GM10266 (cell line): ENCODE results near the gene TRPM3.

Experiments used
- DNase-seq: peaks from one replicate; pipeline ENCODE4 v3.0.0; 2012; ENCODE audit errors: extremely low spot score
- TF ChIP-seq, protein P1 (sequence below): IDR thresholded peaks from 2 replicates; pipeline ENCODE4 v1.5.1; 2012; ENCODE audit warnings: mild to moderate bottlenecking, low read depth; ENCODE audit not compliant: control insufficient read depth, insufficient read depth; ENCODE audit errors: missing control alignments

The TRPM3 gene

DNA sequence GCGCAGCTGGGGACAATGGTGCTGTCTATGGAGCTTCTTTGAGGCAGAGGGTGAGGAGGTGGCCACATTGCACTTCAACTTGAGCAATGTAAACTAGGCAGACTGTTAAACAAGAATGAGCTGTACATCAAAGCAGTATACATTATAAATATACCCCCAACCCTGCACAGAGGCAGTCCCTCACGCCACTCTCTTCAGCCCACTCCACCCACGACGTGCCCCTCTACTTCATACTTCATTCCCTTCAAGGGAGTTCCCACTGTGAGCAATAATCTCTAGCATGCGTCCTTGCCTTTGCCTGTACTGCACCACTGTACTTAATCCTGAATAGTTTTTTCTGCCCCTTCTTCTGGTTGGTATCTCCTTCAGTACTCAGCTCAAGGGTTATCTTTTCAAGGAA, 14.4 kb downstream of the TRPM3 start:
- DNase-seq, result no peak
- TF ChIP-seq, protein P1, sequence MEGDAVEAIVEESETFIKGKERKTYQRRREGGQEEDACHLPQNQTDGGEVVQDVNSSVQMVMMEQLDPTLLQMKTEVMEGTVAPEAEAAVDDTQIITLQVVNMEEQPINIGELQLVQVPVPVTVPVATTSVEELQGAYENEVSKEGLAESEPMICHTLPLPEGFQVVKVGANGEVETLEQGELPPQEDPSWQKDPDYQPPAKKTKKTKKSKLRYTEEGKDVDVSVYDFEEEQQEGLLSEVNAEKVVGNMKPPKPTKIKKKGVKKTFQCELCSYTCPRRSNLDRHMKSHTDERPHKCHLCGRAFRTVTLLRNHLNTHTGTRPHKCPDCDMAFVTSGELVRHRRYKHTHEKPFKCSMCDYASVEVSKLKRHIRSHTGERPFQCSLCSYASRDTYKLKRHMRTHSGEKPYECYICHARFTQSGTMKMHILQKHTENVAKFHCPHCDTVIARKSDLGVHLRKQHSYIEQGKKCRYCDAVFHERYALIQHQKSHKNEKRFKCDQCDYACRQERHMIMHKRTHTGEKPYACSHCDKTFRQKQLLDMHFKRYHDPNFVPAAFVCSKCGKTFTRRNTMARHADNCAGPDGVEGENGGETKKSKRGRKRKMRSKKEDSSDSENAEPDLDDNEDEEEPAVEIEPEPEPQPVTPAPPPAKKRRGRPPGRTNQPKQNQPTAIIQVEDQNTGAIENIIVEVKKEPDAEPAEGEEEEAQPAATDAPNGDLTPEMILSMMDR, result no peak

DNA sequence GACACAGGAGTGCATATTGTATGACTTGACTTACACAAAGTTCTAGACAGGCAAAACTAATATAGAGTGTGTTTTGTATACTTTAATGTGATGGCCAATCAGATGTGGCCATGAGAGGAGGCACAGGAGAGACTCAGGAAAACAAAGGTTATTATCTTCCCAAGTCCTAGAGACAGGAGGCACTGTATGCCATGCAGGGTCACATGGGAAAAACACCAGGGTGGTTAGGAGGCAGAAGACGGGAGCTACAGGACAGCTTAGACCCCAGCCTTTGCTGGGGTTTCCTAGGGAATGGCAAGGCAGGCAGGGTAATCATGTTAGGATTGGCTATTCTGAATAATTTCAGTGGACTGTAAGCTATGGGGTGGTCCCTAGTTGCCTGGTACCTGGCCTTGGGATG, 16.2 kb downstream of the TRPM3 start:
- TF ChIP-seq, protein P1, result no peak

DNA sequence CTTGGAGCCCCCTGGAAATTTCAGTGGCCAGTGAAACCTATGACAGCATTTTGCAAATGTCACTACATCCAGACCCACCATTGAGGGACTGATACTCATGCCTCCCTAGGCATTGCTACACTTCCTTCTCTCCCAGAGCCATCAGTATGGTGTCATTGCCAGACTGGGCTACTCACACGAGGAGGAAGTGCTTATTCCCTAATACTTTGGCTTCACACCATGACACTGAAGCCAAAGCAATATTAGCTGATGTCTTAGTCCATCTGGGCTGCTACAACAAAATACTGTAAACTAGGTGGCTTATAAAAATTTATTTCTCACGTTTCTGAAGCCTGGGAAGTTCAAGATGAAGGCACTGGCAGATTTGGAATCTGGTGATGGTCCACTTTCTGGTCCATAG, 22.6 kb downstream of the TRPM3 start:
- TF ChIP-seq, protein P1, result no peak
- DNase-seq, result no peak

More for the DNA sequence above, 16.2 kb downstream of the TRPM3 start:
- no peak for DNase-seq

DNA sequence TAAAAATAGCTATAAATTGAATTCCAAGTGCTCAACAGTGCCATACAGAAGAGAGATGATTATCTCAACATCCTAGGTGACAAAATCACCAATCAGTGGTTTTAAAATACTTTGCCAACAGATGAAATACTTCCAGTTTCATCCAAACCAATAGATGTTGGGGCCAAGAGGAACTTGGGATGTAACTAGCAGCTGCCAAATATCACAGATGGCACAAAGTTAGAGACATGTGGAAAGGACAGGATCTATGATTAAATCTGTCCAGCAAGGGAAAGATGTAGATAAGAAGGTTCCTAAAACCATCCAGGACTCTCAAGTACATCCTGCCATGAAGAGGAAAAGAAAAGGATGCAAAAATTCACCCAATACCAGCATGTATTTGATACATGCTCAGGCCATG, 23.8 kb downstream of the TRPM3 start:
- TF ChIP-seq, protein P1, result no peak
- no peak for DNase-seq

DNA sequence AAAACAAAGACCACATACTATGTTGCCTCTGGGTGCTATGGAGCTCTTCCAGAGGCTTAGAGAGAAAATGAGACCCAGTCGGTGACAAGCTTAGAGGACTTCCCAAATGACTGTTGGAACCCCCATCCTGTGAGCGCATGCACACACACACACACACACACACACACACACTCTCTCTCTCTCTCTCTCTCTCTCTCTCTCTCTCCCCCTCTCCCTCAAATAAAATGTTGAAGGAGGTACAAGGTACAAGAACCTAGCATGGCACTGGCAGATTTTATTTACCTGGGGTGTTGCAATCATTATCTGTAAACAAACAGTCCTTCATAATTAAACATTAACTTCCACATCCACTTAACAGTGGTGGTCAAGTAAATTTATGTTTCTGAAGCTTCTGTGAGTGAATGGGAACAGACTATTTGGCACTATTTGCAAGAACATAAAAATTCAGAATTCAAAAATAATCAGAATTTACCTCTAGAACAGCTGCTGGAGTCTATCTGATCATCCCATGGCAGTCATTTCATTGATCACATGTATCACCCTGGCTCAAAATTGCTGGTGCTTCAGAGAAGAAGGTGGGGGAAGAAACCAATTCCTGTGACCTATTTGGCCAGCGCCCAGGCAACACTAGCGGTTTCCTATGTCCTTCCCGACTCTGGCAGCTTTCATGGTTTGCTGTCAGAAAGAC, 24.9 kb downstream of the TRPM3 start:
- TF ChIP-seq, protein P1, result no peak
- no peak for DNase-seq

DNA sequence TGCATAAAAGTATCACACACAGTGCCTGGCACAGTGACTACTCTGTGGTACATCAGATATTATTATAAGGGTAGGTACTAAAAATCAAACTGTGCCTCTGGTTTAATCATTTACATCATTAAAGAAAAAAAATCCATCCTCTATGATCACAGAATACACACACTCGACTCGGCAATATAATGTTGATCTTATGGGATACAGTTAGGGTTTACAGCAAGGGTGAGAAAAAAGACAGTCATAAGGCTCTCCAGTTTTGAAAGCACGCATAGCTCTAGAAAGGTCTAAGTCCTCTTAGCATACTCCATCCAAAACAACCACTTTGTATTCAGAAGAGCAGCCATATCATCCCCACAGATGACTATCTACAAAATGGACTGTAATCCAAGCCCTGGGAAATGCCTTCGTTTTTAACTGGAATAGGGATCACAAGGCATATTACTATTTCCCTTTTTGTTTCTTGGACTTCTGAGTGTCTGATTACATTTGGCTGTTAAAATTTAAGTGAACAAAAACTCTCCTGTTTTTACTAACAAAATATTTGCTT, 26.6 kb downstream of the TRPM3 start:
- no peak for DNase-seq
- TF ChIP-seq, protein P1, result no peak

DNA sequence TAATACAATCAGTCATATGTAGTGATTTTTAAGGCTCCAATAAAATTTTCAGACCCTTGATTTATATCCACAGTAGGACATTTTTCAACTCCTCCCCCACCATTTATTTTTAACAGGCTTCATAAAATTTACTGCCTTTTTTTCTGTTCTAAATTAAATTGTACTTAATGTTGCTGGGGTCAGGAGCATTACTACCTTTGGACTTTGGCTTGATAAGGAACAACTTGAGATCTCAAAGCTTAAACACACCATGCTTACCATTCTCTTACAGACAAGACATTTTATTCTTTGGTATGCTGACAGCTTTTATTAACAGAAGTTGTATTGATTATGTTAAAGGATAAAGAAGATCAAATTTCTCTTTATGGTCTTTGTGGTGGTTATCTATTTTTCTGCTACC, 30.5 kb downstream of the TRPM3 start:
- DNase-seq, result no peak
- TF ChIP-seq, protein P1, result no peak
